ENCODE measurements around the gene ZDHHC9.

- no peak for TF ChIP-seq EZH2 (IDR thresholded peaks at IDR 0.05)
- TF ChIP-seq POLR2AphosphoS5 (IDR thresholded peaks at IDR 0.05; ENCODE audit: borderline replicate concordance, low read depth, low read length) = no peak
Measured at GRCh38 chrX:129768586-129769466, 74.9 kb downstream of the ZDHHC9 start.
